ENCODE results near the gene ANO4.

ANO4 gene

GRCh38 chr12:100790552-100790951 lies 4.0 kb upstream of the ANO4 start:
- Histone ChIP-seq H3K36me3 (ENCODE audit: insufficient read depth, low read length) (no peaks in the 10 kb centered on the region), H3K9me3 (ENCODE audit: insufficient read depth, low read depth, low read length) (no peaks in the 10 kb centered on the region), H3K4me3 (ENCODE audit: low read length) (no peak overlapping the region), H3K9ac (ENCODE audit: low read depth, low read length) (no peak overlapping the region), H3K4me1 (ENCODE audit: insufficient read depth, low read length) (peaks cover 23% of the 10 kb centered on the region), H3K27ac (ENCODE audit: low read depth, low read length) (no peak overlapping the region), H3K27me3 (ENCODE audit: insufficient read depth, low read length) (peaks cover 3% of the 10 kb centered on the region; the same call in 1 of the 2 replicates)
- WGBS: 100% methylated on average over 1 of the region's 1 CpG

- H3K9me3 ChIP-seq (ENCODE audit: insufficient read depth, low read depth, low read length): no peaks in the 10 kb centered on the region
- H3K4me1 ChIP-seq (ENCODE audit: insufficient read depth, low read length): peaks cover 48% of the 10 kb centered on the region
- H3K27ac ChIP-seq (ENCODE audit: low read depth, low read length): no peak overlapping the region
- WGBS: 72% methylated on average over 2 of the region's 2 CpGs
- no peaks in the 10 kb centered on the region for H3K36me3 ChIP-seq (ENCODE audit: insufficient read depth, low read length)
- H3K9ac ChIP-seq (ENCODE audit: low read depth, low read length): no peak overlapping the region
- H3K4me3 ChIP-seq (ENCODE audit: low read length): no peak overlapping the region
- peaks cover 3% of the 10 kb centered on the region; the same call in 1 of the 2 replicates for H3K27me3 ChIP-seq (ENCODE audit: insufficient read depth, low read length)
These were observed 1.4 kb upstream of the ANO4 start for GRCh38 chr12:100793182-100793581.

DNA sequence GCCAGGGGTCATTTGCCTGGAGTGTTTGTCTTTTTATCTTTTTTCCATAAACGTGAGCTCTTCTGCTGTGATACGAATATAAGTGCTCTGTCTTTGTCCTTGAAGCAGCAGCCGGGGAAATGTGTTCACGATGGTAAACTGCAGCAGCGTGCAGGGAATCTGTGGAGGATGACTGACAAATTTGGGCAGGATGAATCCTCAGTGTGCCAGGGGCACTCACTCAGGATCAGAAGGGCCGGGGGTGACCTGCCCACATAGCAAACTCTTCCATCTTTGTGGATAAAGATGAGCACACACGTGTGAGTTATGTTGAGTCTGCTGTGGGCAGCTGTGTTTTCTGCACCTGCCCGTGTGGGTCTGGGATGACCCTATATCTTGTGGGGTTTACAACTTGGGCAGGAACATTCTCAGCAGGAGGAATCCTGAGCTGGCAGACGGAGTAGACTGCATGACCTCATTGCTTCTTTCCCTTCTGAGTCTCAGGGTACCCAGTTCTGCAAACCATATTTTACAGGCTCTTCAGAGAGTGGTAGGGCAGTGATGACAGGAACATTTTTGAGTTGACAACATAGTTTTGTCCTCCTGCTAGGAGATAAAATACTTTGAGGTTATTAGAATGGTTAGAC lies 711 bp downstream of the ANO4 start:
- WGBS: 33% methylated on average over 9 of the region's 9 CpGs
- Histone ChIP-seq H3K27ac (ENCODE audit: low read depth, low read length) (no peak overlapping the region), H3K27me3 (ENCODE audit: insufficient read depth, low read length) (peaks cover 3% of the 10 kb centered on the region; the same call in 1 of the 2 replicates), H3K4me3 (ENCODE audit: low read length) (peak overlapping the region; percentile 38), H3K9me3 (ENCODE audit: insufficient read depth, low read depth, low read length) (no peaks in the 10 kb centered on the region), H3K9ac (ENCODE audit: low read depth, low read length) (no peak overlapping the region), H3K4me1 (ENCODE audit: insufficient read depth, low read length) (peaks cover 48% of the 10 kb centered on the region), H3K36me3 (ENCODE audit: insufficient read depth, low read length) (no peaks in the 10 kb centered on the region)

- Histone ChIP-seq H3K27me3 (ENCODE audit: insufficient read depth, low read length) (peaks cover 3% of the 10 kb centered on the region; the same call in 1 of the 2 replicates), H3K9ac (ENCODE audit: low read depth, low read length) (no peak overlapping the region), H3K4me3 (ENCODE audit: low read length) (peak overlapping the region; percentile 38; the same call in 1 of the 2 replicates), H3K27ac (ENCODE audit: low read depth, low read length) (no peak overlapping the region), H3K4me1 (ENCODE audit: insufficient read depth, low read length) (peaks cover 48% of the 10 kb centered on the region), H3K9me3 (ENCODE audit: insufficient read depth, low read depth, low read length) (no peaks in the 10 kb centered on the region), H3K36me3 (ENCODE audit: insufficient read depth, low read length) (no peaks in the 10 kb centered on the region)
- WGBS: 75% methylated on average over 6 of the region's 6 CpGs
These were observed 1.2 kb downstream of the ANO4 start for GRCh38 chr12:100795800-100796179.

DNA sequence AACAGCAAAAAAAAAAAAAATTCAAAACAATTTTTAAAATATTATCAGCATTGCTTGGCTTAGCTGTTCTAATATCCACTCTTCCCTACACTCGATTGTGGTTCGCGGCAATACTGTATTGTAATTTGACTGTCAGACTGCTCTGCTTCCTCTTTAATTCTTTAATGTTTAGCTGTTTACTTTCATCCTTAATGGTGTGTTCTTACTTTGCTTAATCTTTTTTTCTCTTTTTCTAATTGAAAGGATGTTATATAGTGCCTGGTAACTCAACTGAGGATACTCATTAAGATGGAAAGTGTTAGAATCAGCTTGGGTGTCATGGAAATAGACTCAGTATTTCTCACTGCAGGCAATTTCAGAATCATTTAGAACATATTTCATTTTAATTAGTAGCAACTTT lies 2.0 kb downstream of the ANO4 start:
- no peak overlapping the region; the same call in 1 of the 2 replicates for H3K4me3 ChIP-seq (ENCODE audit: low read length)
- H3K9me3 ChIP-seq (ENCODE audit: insufficient read depth, low read depth, low read length): no peaks in the 10 kb centered on the region
- 91% methylated on average over 3 of the region's 3 CpGs for WGBS

GRCh38 chr12:100797246-100797645 lies 2.7 kb downstream of the ANO4 start:
- Histone ChIP-seq H3K9ac (ENCODE audit: low read depth, low read length) (no peak overlapping the region), H3K9me3 (ENCODE audit: insufficient read depth, low read depth, low read length) (no peaks in the 10 kb centered on the region), H3K27ac (ENCODE audit: low read depth, low read length) (no peak overlapping the region), H3K36me3 (ENCODE audit: insufficient read depth, low read length) (no peaks in the 10 kb centered on the region), H3K4me3 (ENCODE audit: low read length) (no peak overlapping the region; the same call in 1 of the 2 replicates), H3K4me1 (ENCODE audit: insufficient read depth, low read length) (peaks cover 51% of the 10 kb centered on the region), H3K27me3 (ENCODE audit: insufficient read depth, low read length) (peaks cover 3% of the 10 kb centered on the region; the same call in 1 of the 2 replicates)
- WGBS: 63% methylated on average over 1 of the region's 1 CpG

More for the DNA sequence above, 2.0 kb downstream of the ANO4 start:
- H3K36me3 ChIP-seq (ENCODE audit: insufficient read depth, low read length): no peaks in the 10 kb centered on the region
- H3K4me1 ChIP-seq (ENCODE audit: insufficient read depth, low read length): peaks cover 51% of the 10 kb centered on the region
- no peak overlapping the region for H3K27ac ChIP-seq (ENCODE audit: low read depth, low read length)
- no peak overlapping the region for H3K9ac ChIP-seq (ENCODE audit: low read depth, low read length)
- H3K27me3 ChIP-seq (ENCODE audit: insufficient read depth, low read length): peaks cover 3% of the 10 kb centered on the region; the same call in 1 of the 2 replicates

- peaks cover 3% of the 10 kb centered on the region; the same call in 1 of the 2 replicates for H3K27me3 ChIP-seq (ENCODE audit: insufficient read depth, low read length)
- no peak overlapping the region for H3K4me3 ChIP-seq (ENCODE audit: low read length)
- H3K9ac ChIP-seq (ENCODE audit: low read depth, low read length): no peak overlapping the region
- H3K27ac ChIP-seq (ENCODE audit: low read depth, low read length): no peak overlapping the region
- H3K36me3 ChIP-seq (ENCODE audit: insufficient read depth, low read length): no peaks in the 10 kb centered on the region
- peaks cover 51% of the 10 kb centered on the region for H3K4me1 ChIP-seq (ENCODE audit: insufficient read depth, low read length)
- no peaks in the 10 kb centered on the region for H3K9me3 ChIP-seq (ENCODE audit: insufficient read depth, low read depth, low read length)
These were observed 3.2 kb downstream of the ANO4 start for GRCh38 chr12:100797786-100798185.

DNA sequence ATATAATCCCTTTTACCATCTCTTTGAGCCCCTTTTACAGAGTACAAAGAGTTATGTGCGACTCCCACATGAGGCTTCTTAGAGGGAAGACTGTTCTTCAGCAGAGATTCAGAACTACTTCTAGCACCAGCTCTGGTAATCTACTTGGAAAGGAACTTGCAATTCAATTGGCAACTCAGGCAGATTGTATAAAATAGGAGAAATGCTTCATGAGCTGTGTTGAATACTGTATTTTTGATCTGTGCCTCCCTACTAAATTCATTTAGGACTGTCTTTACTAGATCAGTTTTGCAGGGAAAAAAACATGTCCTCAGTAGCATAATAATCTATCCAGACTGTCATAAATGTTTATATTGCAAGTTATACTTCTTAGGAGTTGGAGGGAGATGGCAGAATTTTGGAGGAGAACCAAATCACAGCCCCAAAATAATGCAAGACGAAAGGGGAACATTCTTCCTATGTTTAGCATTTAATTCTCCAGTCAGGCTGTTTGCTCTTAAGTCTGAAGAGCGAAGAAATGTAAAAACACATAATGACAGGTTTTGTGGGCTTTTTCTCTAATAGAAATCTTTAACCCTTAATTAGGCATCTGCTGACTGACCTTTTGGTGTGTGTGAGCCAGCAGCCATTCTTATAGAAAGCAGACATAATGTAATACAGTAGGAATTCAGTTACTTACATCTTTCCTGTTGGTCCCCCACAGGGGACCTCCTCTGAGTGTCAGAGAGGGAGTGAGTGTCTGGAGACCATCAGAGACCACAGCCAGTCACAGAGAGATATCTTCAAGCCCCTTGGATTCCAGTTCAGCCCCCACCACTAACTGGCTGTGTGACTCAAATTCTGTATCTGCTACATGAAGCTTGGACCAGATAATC lies 3.9 kb downstream of the ANO4 start:
- peaks cover 51% of the 10 kb centered on the region for H3K4me1 ChIP-seq (ENCODE audit: insufficient read depth, low read length)
- H3K9me3 ChIP-seq (ENCODE audit: insufficient read depth, low read depth, low read length): no peaks in the 10 kb centered on the region
- no peak overlapping the region for H3K9ac ChIP-seq (ENCODE audit: low read depth, low read length)
- H3K4me3 ChIP-seq (ENCODE audit: low read length): no peak overlapping the region
- H3K36me3 ChIP-seq (ENCODE audit: insufficient read depth, low read length): no peaks in the 10 kb centered on the region
- 76% methylated on average over 3 of the region's 3 CpGs for WGBS
- peaks cover 3% of the 10 kb centered on the region; the same call in 1 of the 2 replicates for H3K27me3 ChIP-seq (ENCODE audit: insufficient read depth, low read length)
- no peak overlapping the region for H3K27ac ChIP-seq (ENCODE audit: low read depth, low read length)

DNA sequence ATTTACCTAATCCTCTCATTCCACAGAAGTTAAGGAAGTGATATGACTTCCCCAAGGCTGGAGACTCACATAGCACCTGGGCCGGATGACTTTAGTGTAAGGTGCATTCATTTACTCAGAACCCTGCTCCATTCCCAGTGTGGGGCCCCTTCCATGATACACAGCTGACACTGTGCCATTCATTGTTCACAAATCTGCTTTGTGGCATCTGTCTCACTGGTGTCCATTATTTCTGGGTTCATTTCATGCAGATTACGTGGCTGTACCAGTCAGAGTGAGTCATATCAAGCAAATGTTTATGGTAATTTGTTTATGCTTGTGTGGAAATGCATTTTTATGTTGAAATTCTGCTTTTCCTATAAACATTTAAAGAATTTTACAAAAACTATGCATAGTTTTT lies 5.2 kb downstream of the ANO4 start:
- H3K4me3 ChIP-seq (ENCODE audit: low read length): no peak overlapping the region
- peaks cover 3% of the 10 kb centered on the region; the same call in 1 of the 2 replicates for H3K27me3 ChIP-seq (ENCODE audit: insufficient read depth, low read length)
- H3K9me3 ChIP-seq (ENCODE audit: insufficient read depth, low read depth, low read length): no peaks in the 10 kb centered on the region
- H3K36me3 ChIP-seq (ENCODE audit: insufficient read depth, low read length): no peaks in the 10 kb centered on the region
- H3K27ac ChIP-seq (ENCODE audit: low read depth, low read length): no peak overlapping the region
- no peak overlapping the region for H3K9ac ChIP-seq (ENCODE audit: low read depth, low read length)
- peaks cover 45% of the 10 kb centered on the region for H3K4me1 ChIP-seq (ENCODE audit: insufficient read depth, low read length)
- WGBS: 90% methylated on average over 2 of the region's 2 CpGs

- Histone ChIP-seq H3K4me1 (ENCODE audit: insufficient read depth, low read length) (peaks cover 37% of the 10 kb centered on the region), H3K36me3 (ENCODE audit: insufficient read depth, low read length) (no peaks in the 10 kb centered on the region), H3K27me3 (ENCODE audit: insufficient read depth, low read length) (no peaks in the 10 kb centered on the region), H3K27ac (ENCODE audit: low read depth, low read length) (no peak overlapping the region), H3K9ac (ENCODE audit: low read depth, low read length) (no peak overlapping the region), H3K9me3 (ENCODE audit: insufficient read depth, low read depth, low read length) (no peaks in the 10 kb centered on the region), H3K4me3 (ENCODE audit: low read length) (no peak overlapping the region)
- WGBS: 94% methylated on average over 1 of the region's 1 CpG
These were observed 6.1 kb downstream of the ANO4 start for GRCh38 chr12:100800723-100801122.

GRCh38 chr12:100801320-100801719 lies 6.7 kb downstream of the ANO4 start:
- no peak overlapping the region for H3K9ac ChIP-seq (ENCODE audit: low read depth, low read length)
- WGBS: 62% methylated on average over 1 of the region's 1 CpG
- no peak overlapping the region for H3K4me3 ChIP-seq (ENCODE audit: low read length)
- no peaks in the 10 kb centered on the region for H3K27me3 ChIP-seq (ENCODE audit: insufficient read depth, low read length)
- H3K36me3 ChIP-seq (ENCODE audit: insufficient read depth, low read length): no peaks in the 10 kb centered on the region
- H3K4me1 ChIP-seq (ENCODE audit: insufficient read depth, low read length): peaks cover 32% of the 10 kb centered on the region
- no peaks in the 10 kb centered on the region for H3K9me3 ChIP-seq (ENCODE audit: insufficient read depth, low read depth, low read length)
- H3K27ac ChIP-seq (ENCODE audit: low read depth, low read length): no peak overlapping the region
